EH (cell line): ENCODE data around the gene SDK1.
"Not testable (repeated sequence)": the region's sequence is repeated elsewhere in the genome, so short reads cannot be mapped to it uniquely, and the experiment has no call there.

ENCODE experiments used
- DNase-seq: peaks from one replicate; pipeline ENCODE4 v3.0.0-alpha.2; 2015; ENCODE audit warnings: low read depth

SDK1 gene

GRCh38 chr7:3733541-3734140, 432.6 kb downstream of the SDK1 start:
- no peak for DNase-seq

DNA sequence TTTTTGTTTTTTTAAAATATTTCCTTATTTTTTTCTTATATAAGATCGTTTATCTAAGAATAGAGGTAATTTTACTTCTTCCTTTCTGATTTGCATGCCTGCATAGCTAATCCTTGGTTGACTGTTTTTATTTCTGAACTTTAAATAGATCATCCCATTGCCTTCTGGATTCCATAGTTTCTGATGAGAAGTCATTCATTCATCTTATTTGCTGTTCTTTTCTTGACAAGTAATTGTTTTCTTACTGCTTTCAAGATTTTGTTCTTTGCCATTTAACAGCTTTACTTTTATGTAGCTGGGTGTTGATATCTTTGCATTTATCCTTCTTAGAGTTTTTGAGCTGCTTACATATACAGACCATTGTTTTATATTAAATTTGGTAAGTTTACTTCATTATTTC, 437.9 kb downstream of the SDK1 start:
- no peak for DNase-seq

DNA sequence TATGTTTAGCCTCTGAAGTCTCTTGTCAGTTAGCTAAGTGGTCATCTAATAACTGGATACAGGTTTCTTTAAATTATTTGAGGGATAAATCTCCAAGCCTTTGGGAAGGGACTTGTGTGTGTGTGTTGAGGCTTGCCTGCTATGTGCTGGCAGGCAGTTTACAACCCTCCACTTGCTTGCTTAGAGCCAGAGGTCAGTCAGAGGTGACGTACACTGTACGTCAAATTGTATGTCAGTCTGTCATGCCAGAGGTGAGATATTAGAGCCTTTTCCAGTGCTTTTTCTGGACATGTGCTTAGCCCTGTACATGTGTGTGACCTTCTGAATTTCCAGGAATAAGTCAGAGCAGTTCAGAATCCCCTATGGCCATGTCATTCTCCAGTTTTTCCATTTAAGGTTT, 438.9 kb downstream of the SDK1 start:
- DNase-seq: no peak

DNA sequence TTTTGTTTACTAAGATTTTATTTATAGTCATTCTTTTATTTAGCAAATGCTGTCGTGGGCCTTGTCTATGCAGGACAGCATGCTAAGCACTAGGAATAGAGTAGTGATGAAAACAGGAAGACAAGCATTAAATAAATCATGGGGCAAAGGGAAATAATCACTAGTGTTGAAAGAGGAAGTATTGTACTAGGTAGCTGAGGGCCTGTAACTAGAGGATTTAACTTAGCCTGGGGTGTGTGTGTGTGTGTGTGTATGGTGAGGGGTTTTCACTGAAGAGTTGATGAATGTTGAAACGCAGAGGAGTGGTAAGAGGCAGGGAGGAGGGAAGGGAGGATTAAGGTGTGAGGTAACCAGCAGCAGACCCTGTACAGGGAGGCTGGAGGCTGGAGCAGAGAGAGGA, 446.4 kb downstream of the SDK1 start:
- no peak for DNase-seq

GRCh38 chr7:3748389-3748788, 447.3 kb downstream of the SDK1 start:
- no peak for DNase-seq

GRCh38 chr7:3753868-3754267, 452.8 kb downstream of the SDK1 start:
- no peak for DNase-seq

GRCh38 chr7:3754493-3755341, 453.7 kb downstream of the SDK1 start:
- no peak for DNase-seq

GRCh38 chr7:3755778-3756453, 454.9 kb downstream of the SDK1 start:
- DNase-seq: not testable (repeated sequence)

GRCh38 chr7:3757059-3757458, 456.0 kb downstream of the SDK1 start:
- DNase-seq: no peak

- no peak for DNase-seq
Measured at GRCh38 chr7:3760651-3761050, 459.6 kb downstream of the SDK1 start.

DNA sequence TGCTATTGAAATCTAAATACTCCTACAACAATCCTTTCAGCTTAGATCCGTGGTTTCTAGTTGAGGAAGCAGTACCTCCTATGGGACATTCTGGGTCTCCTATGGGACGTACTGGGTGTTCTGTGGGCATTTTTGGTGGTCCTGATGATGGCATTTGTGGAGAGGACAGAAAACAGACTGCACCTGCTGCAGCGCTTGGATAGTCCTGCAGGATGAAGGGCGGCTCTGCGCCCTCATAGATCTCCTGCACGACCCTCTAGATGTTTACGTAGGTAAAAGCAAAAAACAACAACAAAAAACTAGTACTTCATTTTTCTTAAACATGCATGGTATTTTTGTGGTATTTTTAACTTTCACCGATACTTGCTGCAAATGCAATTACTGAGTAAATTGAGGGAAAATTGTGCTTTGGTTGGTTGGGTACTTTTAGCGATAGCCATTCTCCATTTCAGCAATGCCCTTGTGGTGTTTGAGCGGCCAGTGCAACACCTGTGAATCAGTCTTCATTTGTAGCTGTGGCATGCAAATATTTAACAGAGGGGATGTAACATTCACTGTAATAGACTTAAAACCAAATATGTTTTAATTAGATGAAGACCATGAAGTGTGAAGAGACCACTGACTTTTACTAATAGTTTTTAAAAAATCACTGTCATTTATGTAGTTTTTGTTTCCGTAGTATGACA, 461.2 kb downstream of the SDK1 start:
- no peak for DNase-seq

DNA sequence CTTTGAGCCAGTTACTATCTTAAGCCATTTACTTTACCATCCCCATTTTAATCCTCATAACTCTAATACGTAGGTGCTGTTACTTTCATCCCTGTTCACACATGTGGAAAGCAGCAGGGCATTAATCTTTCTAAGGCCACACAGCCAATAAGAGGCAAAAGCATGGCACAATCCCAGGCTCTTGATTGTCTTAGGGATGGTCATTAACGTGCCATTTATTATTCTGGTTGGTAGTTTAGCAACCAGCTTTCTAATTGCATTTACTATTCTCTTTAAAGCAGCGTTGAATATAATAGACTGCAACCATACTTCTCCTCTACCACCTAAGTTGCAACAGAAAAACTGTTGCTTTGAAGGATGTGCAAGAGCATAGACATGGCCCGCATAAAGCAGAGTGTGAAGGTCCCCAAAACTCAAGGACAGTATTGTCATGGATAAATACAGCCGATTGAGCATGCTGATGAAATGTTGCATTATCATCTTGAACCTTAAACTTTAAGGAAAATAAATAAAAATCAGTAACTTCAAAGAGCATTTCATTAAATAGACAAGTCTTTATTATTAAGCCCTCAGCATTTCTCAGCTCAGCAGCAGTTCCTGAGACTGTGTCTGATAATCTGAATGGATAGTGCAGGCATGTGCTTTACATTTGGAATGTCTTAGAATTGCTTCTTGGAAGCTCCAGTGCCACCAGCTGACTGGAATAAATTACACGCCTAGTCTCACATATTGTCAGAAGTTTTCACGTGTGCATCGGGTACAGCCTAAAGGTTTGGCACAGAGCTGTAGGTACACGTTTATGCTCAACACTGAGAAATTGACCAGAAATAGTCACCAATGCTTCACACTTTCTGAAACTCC, 467.1 kb downstream of the SDK1 start:
- DNase-seq: no peak

DNA sequence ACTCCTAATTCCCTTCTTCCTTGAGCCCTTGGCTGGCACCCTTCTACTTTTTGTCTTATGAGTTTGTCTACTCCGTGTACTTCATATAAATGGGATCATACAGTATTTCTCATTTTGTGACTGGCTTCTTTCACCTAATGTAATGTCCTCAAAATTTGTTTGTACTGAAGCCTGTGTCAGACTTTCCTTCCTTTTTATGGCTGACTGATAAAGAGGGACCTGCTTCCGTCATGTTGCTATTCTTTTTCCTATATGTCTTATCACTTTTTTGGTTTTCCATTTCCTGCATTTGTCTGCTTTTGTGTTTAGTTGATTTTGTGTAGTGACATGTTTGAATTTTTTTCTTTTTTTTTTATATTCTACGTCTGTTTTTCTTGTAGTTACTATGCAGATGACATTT, 470.9 kb downstream of the SDK1 start:
- no peak for DNase-seq

DNA sequence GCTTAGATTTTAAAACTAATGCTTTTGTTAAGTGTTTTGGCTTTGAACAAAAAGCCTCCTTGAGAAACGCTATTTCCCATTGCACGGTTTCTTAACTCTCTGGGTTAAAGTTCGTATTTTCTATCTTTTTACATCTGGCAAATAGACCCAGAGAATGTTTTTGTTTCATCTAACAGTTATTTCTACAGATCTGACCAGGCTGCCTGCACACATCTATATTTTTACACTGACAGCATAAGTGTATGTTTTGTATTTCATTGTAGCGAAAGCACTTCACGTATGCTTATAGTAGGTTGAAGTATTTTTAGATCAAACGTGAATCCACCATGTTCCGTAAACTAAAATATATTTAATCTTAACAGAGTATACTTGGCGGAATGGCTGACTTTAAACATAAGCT, 477.3 kb downstream of the SDK1 start:
- DNase-seq: no peak

DNA sequence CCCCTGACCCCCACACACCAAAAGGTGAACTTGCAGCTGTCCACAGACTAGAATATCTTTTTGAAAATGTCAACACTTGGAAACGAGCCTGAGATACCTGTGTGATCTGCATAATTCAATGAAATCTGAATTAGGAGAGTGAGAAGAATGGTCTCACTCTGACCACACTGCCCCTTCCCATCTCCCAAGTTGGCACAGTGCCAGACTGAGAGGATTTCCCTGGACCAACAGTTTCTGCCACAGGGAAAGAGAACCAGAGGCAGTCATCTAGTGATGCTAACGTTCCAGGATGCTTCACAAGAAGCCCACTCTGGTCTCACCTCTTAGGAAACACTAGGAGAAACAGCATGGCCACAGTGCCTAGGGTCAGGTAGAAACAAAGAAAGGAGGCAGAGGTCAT, 479.0 kb downstream of the SDK1 start:
- DNase-seq: no peak

DNA sequence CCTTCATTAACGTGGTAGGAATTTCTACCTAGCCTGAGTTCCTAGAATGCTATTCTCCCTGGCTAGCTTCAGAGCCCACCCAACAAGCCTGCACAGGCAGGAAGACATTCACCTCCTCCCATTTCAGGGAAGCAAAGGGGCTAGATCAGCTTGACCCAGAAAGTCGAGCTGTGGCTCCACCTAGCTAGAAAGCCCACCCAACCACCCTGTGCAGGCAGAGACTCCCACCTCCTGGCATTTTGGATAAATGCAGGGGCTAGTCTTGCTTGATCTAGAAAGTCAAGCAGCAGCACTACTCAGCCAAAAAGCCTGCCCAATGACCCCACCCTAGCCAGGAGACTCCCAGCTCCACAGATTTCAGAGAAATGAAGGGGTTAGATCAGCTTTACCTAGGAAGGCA, 479.5 kb downstream of the SDK1 start:
- DNase-seq: no peak

DNA sequence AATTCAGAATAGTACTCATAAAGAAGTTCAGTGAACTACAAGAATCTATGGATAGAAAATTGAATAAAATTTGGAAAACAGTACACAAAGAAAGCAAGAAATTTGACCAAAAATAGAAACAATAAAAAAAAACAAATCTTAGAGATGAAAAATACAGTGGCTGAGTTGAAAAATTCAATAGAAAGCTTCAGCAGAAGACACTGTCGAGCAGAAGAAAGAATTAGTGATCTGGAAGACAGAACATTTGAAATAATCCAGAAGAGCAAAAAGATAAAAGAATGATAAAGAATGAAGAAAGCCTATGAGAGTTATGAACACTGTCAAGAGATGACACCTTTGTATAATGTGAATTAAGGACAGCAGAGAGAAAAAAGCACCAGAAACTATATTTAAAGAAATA, 480.6 kb downstream of the SDK1 start:
- DNase-seq: no peak

- DNase-seq: no peak
Measured at GRCh38 chr7:3787717-3788264, 486.7 kb downstream of the SDK1 start.

DNA sequence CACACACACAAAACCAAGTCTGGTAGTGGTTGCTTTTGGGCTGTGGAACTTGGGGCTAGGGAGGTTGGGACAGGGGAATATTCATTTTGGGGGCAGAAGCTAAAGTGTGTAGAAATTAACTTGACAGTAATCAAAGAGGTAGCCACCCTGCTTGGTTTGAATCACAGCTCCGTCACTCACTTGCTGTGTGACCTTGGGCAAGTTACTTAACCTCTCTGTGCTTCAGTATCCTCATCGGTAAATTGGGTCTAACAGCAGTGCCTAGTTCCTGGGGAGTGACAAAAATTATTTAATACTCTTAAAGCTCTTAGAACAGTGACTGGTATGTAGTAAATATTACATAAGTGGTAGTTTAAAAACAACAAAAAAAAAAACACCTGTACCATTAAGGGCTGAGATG, 489.8 kb downstream of the SDK1 start:
- no peak for DNase-seq

DNA sequence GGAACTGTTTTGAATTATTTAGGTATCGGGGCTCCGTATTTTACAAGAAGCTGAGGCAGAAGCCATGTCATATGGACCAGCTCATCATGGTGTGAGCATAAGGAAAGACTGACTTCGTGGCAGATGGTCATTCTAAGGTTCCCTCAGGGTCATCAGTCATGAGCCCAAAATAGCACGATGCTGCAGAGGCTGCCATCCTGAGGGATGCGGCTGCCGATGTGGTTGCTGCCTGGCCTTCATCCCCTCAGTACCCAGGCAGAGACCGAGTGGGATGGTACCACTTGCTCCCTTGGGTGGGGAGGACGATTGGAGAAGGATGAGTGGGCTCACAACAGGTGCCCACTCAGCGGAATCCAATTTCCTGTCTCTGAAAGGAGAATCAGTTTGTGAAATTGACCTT, 490.3 kb downstream of the SDK1 start:
- no peak for DNase-seq

DNA sequence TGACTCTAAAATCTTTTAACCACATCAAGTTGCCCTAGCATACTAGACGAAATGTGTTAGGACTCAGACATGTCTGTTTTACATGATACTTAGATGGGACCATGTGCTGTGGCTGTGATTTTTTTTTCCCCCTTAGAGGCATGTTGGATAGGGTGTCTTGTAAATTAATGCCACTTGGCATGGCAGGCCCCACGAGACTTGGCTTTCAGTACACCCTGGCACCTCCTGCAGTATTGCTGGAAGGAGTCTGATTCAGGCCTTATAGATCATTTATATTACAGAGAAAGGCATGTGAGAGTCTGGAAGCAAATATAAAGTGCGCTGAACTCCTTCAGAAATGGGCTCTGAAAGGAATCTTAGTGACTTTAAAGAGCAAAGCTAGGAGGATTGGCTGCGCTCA, 494.1 kb downstream of the SDK1 start:
- no peak for DNase-seq
